GM12892 (cell line): ENCODE data around the gene C1QBP. TPM values are rescaled to one million over a fixed set of nuclear protein-coding genes. Genes with fewer than 3 reads are reported as not detected.
A peak's percentile ranks its signal among the peaks of the same experiment; 100 is the strongest.

Experiments used
- DNase-seq: peaks from one replicate; pipeline ENCODE4 v3.0.0; 2011; ENCODE audit not compliant: insufficient read length
- FAIRE-seq: peaks from 2 replicates; lab custom pipeline; 2011; peaks lifted over from hg19 to GRCh38; lab: Jason Lieb, UNC
- POLR2A ChIP-seq: IDR thresholded peaks from 2 replicates; pipeline ENCODE4 v1.6.1; 2011; ENCODE audit warnings: low read depth, low read length, control low read depth
- POLR2AphosphoS5 ChIP-seq: IDR thresholded peaks from 2 replicates; pipeline ENCODE4 v1.6.1; 2011; ENCODE audit warnings: low read depth, low read length, control low read depth
- TAF1 ChIP-seq: IDR thresholded peaks from 2 replicates; pipeline ENCODE4 v1.6.1; 2011; ENCODE audit warnings: low read depth, mild to moderate bottlenecking, control low read depth, low read length, borderline replicate concordance
- polyA plus RNA-seq: library from polyadenylated mRNA; unstranded; fragments of >200 nt; gene quantifications from one replicate; pipeline ENCODE4 v1.2.1, GENCODE V29; 2012; ENCODE audit warnings: missing spikeins, inconsistent platforms; ENCODE audit not compliant: missing spikeins

Gene C1QBP
- 456 TPM for polyA plus RNA-seq

DNA sequence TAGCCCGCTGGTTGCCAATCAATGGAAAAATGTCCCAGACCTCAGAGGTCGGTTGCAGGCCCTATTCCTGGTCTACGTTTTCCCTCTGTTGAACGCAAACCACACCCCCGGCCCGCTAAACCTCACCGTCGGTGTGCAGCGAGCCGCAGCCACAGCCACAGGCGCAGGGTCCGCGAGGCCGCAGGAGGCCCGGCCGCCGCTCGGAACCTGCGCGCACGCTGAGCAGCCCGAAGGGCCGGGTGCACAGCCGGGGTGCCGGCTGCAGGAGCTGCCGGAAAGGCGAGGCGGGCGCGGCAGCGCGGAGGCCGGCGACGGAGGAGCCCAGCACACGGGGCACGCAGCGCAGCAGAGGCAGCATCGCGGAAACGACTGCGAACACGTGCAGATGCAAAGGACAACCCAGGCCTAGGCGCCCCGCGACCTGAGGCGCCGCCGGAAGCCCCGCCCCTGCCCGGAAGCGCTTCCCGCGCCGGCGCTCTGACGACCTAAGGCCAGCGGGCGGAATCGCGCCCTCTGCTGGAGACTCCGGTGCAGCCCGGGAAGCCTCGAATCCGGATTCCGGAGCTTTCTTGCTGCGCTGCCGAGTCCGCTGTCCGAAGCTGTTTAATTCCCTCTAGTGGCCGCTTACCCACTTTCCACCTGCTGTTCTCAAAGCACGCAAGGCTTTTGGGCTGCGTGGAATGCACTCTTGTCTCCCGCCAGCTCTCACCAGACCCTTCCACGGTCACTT lies at the start of gene C1QBP:
C1QBP (minus strand) TSS at position 440 of the 730 bp plus-strand sequence; CDS start at position 358, 82 bp downstream.
- DNase-seq, result peak; percentile 90

DNA sequence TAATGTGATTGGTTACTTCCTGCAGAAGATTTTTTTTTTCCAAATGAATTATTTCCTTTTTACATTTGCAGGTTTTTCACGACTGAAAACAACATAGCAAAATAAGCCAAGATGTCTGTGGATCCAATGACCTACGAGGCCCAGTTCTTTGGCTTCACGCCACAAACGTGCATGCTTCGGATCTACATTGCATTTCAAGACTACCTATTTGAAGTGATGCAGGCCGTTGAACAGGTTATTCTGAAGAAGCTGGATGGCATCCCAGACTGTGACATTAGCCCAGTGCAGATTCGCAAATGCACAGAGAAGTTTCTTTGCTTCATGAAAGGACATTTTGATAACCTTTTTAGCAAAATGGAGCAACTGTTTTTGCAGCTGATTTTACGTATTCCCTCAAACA lies 49.8 kb upstream of the C1QBP start:
- TF ChIP-seq POLR2AphosphoS5 (no peak), TAF1 (no peak), POLR2A (no peak)
- FAIRE-seq (no peak), DNase-seq (no peak)

More for the DNA sequence above, at the start of gene C1QBP:
- FAIRE-seq, result peak; percentile 97
- peak; percentile 93 for TF ChIP-seq POLR2A
- peak; percentile 91 for TF ChIP-seq POLR2AphosphoS5
- peak; percentile 74; the same call in 1 of the 2 replicates for TF ChIP-seq TAF1

DNA sequence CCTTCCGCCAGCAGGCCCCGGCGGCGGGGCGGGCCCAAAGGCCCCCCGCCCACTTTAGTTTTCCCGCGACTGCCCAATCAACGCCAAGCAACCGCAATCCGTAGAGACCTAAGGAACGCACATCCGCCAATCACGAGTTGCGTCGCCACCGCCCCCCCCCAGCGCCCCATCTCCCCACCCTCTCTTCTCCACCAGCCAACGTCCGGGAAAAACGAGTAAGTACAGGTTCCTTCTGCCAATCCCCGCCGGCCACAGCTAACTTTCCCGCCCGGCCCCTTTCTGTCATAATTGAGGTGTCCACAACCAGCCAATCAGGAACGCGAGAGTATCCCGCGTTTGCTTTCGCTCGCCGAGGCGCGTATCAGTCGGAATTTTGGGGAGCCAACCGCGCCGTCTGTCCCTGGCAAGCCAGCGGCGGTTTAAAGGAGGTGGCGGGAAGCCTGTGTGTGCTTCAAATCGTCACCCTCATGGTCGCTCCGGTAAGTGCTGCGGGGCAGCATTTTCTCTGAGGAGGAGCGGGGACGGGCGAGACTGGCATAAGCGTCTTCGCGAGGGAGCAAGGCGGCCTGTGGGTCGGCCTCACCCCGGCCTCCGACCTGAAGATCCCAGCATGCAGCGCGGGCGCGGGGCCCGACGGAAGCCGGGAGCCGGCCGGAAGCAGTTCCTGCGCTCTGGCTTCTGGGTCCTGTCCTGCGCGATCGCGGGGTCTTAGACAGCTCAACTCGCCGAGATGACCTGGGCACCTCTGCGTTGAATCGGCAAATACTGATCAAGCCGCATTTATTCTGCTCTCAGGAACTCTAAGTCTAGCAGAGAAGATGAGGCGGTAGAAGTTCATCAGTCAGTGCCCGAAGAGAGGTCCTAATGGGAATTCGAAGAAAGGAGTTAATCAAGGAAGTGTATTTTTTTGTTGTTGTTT lies 47.5 kb upstream of the C1QBP start, which contains the start of gene MIS12:
MIS12 (plus strand) TSS at position 361 of the 919 bp plus-strand sequence. CDS start 2,297 bp downstream, outside the sequence.
- TF ChIP-seq POLR2A (peak; percentile 91), POLR2AphosphoS5 (peak; percentile 88), TAF1 (peak; percentile 77)
- FAIRE-seq (peak; percentile 97), DNase-seq (peak; percentile 86)

GRCh38 chr17:5485270-5486205 lies 46.6 kb upstream of the C1QBP start, which contains the start of gene DERL2:
TSS of gene DERL2 (minus strand) at chr17:5486178. CDS start at chr17:5486161, 17 bp downstream.
- FAIRE-seq (peak; percentile 21), DNase-seq (no peak)
- TF ChIP-seq POLR2AphosphoS5 (no peak; the same call in 1 of the 2 replicates), POLR2A (peak; percentile 68), TAF1 (peak; percentile 73)

- FAIRE-seq, result no peak
- TF ChIP-seq TAF1, result no peak
- no peak for TF ChIP-seq POLR2A
- no peak for TF ChIP-seq POLR2AphosphoS5
- DNase-seq, result no peak
Measured at GRCh38 chr17:5481451-5481850, 42.5 kb upstream of the C1QBP start.

GRCh38 chr17:5480962-5481361 lies 42.0 kb upstream of the C1QBP start:
- DNase-seq, result no peak
- FAIRE-seq, result no peak
- TF ChIP-seq TAF1, result no peak
- no peak for TF ChIP-seq POLR2AphosphoS5
- no peak for TF ChIP-seq POLR2A

- TF ChIP-seq POLR2A (no peak), POLR2AphosphoS5 (no peak), TAF1 (no peak)
- FAIRE-seq (no peak), DNase-seq (no peak)
Measured at GRCh38 chr17:5478992-5479391, 40.0 kb upstream of the C1QBP start.

DNA sequence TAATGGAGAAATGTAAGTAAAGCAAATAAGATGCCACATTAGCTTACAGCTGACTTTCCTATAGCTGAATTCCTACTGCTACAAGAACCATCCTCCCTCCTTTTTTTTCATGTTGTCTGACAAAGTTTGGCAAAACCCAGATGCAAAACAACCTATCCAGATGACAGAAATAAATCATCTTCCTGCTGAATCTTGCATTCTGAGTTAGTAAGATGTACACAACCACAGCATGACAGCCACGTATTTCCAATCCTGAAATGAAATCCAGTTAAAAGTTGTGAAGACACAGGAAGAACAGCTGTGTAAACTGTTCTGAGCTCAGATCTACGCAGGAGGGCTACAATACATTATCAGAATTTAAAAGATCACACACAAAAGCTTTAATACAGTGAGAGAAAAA lies 35.0 kb upstream of the C1QBP start:
- FAIRE-seq (no peak), DNase-seq (no peak)
- TF ChIP-seq TAF1 (no peak), POLR2AphosphoS5 (no peak), POLR2A (no peak)

- TF ChIP-seq POLR2A (no peak), TAF1 (no peak), POLR2AphosphoS5 (no peak)
- DNase-seq (no peak), FAIRE-seq (no peak)
Measured at GRCh38 chr17:5472511-5472910, 33.6 kb upstream of the C1QBP start.

DNA sequence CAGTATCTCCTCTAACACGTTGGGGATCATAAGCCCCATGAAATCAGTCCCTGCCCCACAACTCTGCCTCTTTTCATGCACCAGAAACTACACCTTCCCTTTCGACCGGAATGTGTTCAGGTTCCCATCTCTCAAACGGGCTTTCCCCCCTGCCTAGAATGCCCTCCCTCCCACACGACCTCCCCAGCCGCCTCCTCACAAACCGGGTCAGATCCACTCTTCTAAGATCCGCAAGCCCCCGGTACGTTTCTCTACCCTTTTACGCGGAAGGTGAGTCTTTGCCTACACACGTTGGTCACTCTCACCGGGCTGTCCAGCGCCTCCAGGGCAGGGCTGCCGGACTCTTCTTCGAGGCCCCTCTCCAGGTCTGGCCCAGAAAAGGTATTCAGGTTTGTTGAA lies 29.1 kb upstream of the C1QBP start:
- FAIRE-seq, result peak; percentile 33
- no peak for DNase-seq
- TF ChIP-seq POLR2A (no peak), POLR2AphosphoS5 (no peak), TAF1 (no peak)

DNA sequence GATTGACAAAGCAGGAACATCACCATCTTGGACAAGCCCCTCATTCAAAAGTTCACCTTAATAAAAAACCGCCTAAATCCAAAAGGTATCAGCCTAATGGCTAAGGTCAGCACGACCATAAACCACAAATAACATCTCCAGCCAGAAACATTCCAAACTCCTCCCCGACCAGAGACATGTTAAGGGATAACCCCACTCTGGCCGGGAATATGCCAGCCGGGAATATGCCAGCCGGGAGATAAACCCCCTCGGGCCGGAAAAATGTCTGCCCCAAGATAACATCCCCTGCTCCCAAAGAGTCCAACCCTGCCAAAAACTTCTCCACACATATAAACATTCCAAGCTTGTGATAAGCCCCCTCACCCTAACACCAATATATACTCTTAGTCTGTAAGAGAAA lies 28.5 kb upstream of the C1QBP start:
- no peak for DNase-seq

More for the DNA sequence above, 28.5 kb upstream of the C1QBP start:
- TF ChIP-seq POLR2AphosphoS5 (no peak), TAF1 (no peak), POLR2A (no peak)
- FAIRE-seq, result no peak
